Peyer's patch (tissue), 4 donors: ENCODE results near the gene NACC1.

Experiments
- CTCF ChIP-seq, 6 experiments: fragments of 450-650 bp in 4 of 6; fragments of 200-600 bp in 2 of 6; sonication (generic) in 1 of 6; IDR thresholded peaks; one replicate each; pipeline ENCODE4 v1.5.1; 2017 to 2019; ENCODE audit warnings: antibody characterized with exemption in 6 of 6, mild to moderate bottlenecking in 3 of 6, moderate library complexity in 1 of 6
- POLR2A ChIP-seq, 2 donors: fragments of 450-650 bp; IDR thresholded peaks; one replicate each; pipeline ENCODE4 v1.5.1; 2017; ENCODE audit warnings: antibody characterized with exemption in 2 of 2, mild to moderate bottlenecking in 2 of 2, moderate library complexity in 2 of 2

- no peak for TF ChIP-seq CTCF (IDR thresholded peaks at IDR 0.05)
- no peak for TF ChIP-seq POLR2A (IDR thresholded peaks at IDR 0.05)
Measured at GRCh38 chr19:13094771-13095392, 23.2 kb upstream of the NACC1 start.
